Stimulated activated CD4-positive, alpha-beta T cell treated with anti-CD3 and anti-CD28 coated beads, Interleukin-4, amount 100 ng/mL, for 24 hours (primary cell): ENCODE data around the gene CDCP1.

ENCODE experiments used
- DNase-seq: peaks from one replicate; pipeline ENCODE4 v3.0.0-alpha.2; 2020

The CDCP1 gene, protein sequence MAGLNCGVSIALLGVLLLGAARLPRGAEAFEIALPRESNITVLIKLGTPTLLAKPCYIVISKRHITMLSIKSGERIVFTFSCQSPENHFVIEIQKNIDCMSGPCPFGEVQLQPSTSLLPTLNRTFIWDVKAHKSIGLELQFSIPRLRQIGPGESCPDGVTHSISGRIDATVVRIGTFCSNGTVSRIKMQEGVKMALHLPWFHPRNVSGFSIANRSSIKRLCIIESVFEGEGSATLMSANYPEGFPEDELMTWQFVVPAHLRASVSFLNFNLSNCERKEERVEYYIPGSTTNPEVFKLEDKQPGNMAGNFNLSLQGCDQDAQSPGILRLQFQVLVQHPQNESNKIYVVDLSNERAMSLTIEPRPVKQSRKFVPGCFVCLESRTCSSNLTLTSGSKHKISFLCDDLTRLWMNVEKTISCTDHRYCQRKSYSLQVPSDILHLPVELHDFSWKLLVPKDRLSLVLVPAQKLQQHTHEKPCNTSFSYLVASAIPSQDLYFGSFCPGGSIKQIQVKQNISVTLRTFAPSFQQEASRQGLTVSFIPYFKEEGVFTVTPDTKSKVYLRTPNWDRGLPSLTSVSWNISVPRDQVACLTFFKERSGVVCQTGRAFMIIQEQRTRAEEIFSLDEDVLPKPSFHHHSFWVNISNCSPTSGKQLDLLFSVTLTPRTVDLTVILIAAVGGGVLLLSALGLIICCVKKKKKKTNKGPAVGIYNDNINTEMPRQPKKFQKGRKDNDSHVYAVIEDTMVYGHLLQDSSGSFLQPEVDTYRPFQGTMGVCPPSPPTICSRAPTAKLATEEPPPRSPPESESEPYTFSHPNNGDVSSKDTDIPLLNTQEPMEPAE

DNA sequence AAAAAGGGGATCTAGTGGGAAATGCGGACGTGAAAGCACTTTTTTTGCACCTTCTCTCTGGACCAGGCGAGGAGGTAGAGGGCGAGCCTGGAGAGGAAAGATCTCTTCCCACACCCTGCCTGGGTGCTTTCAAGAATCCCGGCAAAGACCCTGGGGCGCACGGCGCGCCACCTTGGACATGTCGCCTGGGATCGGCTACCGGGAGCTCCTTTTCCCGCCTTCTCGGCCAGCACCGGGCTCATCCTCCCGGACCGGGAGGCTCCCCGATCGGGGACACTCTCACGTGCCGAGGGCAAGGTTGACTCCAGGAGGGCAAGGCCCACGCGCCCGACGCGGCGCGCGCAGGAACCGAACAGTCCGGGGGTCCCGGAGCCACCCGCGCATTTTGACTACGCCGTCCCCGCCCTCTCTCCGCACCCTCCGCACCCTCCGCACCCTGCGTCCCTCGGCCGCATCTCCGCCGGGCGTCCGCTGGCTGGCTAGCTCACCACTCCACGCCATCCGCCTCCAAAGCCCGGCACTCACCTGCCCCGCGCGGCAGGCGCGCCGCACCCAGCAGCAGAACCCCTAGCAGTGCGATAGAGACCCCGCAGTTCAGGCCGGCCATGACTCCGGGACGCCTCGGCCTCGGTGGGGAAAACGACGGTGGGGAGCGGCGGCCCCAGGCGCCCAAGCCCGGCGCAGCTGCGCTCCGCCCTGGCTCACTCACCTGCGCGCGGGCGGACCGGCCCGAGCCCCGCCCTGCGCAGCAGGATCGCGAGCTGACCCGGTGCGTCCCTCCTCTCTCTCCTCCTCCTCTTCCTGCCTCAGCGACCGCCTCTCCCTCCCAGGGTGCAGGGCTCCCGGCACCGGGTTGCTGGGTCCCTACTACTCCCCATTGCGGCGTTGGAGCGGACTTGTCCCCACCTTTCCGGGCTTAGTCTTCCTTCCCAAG is at the start of gene CDCP1:
Gene CDCP1 (minus strand): TSS at position 698 of the 934 bp plus-strand sequence. CDS start 91 bp downstream, at position 607.
- no peak for DNase-seq

DNA sequence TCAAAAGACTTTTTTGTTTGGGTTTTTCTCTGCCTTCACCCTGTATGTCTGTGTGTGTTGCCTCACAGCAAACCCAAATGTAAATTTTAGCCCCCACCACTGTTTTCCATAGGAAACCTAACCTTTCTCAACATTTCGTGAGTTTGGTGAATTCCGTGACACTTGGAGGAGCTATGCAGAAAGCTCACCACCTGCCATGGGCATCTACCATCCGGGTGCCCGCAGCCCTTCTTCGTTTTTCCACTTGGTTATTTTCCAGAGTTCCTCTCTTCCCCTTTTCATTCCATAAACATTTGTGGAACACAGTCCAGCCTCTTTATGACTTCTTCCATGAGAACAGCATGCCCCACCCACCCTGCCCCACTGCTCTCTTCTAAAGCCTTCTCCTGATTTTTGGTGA is 48.6 kb upstream of the CDCP1 start:
- DNase-seq: no peak

DNA sequence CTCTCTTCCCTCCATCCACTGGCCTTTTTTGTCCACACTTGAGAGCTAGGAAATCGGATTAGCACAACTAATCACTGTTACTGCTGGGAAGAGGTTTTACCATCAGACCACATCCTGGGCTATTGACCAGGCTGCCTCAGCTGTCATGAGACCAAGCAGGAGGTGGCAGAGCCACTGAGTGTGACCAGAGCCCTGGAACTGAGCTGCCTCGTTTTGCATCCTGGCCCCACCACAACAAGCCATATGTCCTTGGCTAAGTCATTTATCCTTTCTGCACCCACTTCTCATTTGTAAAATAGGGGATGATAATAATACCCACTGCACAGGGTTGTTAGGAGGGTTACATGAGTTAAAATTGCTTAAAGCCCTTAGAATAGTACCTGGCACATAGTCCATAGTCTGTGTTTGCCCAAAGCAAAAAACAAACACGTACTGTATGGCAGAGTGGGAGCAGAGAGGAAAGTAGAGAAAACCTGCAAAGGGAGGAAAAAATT is 45.8 kb upstream of the CDCP1 start:
- DNase-seq: no peak

DNA sequence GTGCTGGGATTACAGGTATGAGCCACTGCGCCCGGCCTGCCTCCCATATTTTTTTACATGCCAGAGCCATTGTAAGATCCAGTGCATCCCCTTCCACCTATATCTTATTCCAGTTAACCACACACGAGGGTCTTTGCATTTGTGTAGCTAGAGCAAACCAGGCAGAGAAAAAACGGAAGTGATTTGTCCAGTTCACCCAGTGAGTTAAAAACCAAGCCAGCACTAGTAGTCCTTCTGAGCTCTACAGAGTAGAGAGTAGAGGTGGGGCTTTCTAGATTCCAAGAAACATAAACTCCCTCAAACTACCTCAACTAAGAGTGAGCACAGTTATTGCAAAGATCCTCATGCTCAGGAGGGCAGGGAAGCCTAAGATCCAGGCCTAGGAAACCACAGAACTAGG is 45.2 kb upstream of the CDCP1 start:
- DNase-seq: no peak

DNA sequence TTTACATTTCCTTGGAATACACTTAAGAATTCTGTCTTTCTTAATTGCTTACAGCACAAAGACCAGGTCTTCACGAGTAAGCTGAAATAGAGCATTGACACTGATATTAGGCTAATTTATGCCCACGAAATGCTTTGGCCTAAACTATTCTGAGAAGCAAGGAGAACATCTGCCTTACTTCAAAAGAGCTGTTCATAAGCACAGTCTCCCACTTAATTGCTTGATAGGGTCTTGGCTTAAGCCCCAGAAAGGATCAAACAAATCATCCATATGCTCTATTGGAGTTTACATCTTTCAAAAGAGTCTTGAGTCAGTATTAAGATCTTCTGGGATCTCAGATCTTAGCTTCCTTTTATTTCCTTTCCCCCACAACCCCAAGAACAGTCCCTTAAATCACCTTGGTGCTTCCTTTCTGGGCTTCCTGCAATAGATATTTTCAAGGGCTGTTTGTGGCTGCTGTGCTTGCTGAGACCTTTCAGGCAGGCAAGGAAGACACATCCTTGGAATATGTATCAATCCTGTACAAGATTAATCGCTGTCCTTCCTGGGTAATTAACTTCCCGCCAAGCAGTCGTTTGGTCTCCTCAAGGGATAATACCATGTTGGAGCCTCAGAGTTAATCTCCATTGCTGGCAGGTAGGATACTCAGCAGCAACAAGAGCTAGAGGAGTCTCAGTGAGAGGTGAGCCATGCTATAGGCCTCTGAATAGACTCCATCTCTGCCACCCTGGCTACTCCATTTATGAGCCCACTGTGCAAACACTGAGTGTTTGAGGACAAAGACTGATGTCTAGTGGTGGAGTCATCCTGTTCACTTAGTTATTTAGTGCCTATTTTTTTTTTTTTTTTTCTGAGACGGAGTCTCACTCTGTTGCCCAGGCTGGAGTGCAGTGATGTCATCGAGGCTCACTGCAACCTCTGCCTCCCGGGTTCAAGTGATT is 42.8 kb upstream of the CDCP1 start:
- DNase-seq: no peak

DNA sequence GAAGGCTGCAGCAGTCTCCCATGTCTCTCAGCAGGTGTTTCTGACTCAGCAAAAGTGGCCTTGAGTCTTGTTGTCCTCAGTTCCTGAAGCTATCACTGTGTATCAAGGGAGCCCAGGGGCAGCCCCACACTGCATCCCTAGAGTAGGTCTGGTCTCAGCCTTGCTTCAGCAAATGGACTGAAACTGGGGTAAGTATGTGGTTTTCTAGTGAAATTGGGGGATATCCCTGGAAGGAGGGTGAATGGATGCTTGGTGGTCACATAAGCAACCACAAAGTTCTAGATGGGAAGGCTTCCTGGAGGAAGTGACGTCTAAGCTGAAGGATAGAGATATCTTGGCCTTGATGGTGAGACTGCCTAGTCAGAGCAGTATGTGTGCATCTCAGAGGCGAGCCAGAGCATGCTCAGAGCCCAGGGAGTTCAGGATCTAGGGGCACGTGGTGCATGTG is 41.5 kb upstream of the CDCP1 start:
- no peak for DNase-seq

DNA sequence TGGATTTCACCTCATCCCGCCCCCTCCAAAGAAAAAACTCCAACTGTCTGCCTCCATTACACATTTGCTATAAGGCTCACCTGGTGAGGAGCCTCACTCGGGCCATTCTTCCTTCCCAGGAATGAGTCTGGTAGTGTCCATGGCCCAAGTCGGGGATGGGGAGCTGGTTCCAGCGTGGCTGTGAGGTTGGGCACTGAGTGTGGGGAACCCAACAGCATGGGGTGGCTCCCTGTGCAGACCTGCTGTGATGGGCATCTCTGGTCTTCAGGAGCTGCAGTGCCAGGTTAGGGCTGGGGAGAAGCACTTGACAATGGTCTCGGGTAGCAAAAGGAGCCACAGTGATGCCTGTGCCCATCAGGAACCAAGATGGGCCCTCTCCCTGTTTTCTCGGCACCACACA is 40.7 kb upstream of the CDCP1 start:
- no peak for DNase-seq

DNA sequence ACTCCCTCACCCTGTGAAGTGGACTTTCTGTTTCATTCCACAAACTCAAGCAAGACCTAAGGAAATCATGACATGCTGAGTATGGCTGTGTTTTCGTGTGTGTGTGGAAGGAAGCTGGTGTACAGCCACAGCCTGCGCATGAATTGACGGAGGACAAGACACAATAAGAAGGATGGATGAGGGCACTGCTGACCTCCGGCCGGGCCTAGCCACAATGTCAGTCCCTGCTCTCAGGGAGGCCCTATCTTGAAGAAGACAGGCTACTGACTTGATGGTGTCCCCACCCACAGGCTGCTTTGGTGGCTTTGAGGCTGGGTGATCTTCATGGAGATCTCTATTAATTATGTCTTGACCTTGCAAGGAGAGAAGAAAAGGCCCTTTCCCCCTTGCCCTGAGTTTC is 39.3 kb upstream of the CDCP1 start:
- no peak for DNase-seq

DNA sequence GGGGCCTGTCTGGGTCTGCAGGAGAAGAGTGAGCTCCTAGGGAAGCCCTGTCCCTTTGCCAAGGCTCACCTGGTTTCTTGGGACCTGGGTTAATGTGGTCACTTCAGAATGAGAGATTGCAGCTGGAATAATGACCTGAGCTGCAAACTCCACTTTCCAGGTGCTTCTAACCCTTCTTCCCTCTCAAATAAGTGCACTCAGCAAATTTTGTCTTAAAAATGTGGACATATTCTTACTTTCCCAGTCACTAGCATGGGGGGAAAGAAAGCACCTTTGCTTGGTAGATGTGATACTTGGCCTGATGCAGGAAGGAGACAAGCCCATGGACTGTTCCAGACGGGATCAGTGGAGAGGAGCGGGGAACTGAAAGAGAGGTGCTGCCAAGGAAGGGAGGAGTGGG is 38.9 kb upstream of the CDCP1 start:
- no peak for DNase-seq

DNA sequence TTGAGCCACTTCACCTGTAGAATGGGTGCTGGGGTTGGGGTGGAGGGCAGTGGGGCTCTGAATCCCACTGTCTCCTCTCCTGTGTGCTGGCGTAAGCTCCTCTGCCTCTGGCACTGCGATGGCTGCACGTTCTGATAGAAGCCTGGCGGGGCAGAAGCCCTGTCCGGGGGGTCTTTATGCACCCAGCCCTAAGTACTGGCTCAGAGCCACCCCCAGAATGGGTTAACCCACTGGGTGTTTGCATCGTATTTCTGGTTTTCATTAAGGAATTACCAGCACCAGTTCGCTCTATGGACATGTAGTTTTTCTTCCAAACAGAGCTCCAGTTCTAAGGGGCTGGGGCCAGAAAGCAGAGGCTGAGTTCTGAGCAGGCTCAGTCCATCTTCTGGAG is 37.7 kb upstream of the CDCP1 start:
- DNase-seq: no peak

DNA sequence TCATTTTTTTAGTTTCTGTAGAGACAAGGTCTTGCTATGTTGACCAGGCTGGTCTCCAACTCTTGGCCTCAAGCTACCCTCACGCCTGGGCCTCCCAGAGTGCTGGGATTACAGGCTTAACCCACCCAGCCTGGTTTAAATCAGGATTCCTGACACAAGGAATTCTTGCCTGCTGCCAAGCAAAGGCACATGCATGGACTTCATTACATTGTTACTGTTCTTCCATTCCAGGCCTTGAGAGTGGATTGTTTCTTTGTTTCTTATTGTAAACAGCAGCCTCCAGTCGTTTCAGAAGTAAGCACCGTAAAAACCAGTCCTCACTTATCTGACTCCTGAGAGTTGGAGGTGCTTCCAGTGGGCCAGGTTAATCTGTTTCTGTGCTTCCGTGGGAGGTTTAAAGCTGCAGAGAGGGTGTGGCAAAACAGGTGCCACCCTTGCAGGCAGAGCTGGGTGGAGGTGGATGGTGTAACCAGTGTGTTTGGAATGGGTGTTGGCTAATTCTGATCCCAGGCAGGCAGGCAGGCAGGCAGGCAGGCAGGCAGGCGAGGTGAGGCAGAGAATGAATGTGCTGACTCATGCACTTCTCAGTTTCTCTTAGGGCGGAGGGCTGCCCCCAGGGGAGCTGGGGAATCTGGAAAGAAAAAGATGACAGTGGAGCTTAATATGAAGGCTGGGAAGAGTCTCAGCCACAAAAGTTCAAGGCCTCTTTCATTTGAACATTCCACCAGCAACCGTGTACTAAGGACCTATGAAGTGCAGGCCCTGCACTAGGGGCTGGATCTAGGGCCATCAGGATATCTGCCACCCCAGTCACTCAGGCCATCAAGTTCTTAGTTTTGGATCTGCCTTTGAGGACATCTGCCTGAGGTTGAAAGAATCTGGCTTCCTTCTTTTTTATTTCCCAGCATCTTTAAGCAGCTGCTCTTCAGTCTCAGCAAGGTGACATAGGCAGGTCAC is 37.0 kb upstream of the CDCP1 start:
- DNase-seq: no peak

DNA sequence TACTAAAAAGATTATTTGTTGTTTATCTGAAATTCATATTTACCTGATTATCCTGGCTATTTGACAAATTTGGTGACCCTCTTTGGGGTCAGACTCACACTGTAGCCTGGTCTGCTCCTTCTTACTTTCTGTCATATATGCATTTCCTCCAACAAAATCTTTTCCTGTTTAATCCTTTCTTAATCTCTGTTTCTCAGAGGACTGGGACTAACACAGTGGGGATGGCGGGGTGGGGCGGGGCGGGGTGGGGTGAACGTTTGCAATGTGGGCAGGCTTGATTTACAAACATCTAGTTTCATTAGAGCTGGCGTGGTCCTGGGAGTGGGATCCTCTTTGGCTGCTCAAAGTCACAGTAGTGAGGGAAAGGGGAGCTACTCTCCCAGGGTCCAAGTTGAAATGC is 35.3 kb upstream of the CDCP1 start:
- no peak for DNase-seq

DNA sequence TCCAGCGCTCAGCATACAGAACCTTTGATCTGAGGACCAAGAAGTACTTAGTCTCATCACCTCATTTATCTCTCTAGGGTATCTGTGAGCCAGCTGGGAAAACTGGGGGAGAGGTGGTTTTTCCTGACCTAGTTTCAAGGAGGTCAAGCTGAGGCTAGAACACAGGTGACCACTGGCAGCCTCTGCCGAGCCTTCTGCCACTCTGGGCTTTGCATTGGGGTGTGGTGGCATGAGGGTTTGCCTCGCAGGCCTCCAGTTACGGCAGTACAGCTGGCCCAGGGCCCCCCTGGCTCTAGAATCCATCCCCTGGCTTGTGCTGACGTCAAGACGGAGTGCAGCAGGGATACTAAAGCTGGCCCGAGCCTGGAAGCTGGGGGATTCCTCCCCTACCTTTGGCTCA is 34.7 kb upstream of the CDCP1 start:
- no peak for DNase-seq

DNA sequence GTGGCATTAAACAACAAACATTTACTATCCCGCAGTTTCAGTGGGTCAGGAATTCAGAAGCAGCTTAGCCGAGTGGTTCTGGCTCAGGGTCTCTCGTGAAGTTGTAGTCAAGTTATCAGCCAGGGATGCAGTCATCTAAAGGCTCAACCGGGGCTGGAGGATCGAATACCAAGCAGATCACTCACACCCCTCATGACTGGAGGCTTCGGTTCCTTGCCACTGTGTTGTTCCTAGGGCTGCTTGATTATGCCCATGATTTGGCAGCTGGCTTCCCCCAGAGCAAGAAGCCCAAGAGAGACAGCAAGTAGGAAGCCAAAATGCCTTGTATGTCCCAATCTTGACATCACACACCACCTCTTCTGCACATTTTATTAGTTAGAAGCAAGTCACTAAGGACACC is 33.9 kb upstream of the CDCP1 start:
- DNase-seq: no peak

DNA sequence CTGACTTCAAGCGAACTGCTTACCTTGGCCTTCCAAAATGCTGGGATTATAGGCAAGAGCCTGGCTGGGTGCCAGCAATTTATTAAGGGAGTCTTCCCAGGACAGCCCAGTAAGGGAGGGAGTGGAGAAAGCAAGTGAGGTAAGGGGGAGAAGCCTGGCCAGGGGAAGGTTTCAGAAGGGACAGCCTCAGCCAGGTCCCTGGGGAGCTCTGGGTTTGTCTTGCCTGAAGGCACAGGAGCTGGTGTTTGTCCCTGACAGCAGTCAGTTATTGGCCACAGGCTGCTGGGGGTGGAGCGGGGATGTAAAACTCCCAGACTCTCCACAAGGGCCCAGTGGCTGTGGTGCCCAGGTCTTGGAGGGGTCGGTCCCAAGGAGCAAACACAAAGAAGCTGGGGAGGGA is 33.0 kb upstream of the CDCP1 start:
- DNase-seq: no peak

DNA sequence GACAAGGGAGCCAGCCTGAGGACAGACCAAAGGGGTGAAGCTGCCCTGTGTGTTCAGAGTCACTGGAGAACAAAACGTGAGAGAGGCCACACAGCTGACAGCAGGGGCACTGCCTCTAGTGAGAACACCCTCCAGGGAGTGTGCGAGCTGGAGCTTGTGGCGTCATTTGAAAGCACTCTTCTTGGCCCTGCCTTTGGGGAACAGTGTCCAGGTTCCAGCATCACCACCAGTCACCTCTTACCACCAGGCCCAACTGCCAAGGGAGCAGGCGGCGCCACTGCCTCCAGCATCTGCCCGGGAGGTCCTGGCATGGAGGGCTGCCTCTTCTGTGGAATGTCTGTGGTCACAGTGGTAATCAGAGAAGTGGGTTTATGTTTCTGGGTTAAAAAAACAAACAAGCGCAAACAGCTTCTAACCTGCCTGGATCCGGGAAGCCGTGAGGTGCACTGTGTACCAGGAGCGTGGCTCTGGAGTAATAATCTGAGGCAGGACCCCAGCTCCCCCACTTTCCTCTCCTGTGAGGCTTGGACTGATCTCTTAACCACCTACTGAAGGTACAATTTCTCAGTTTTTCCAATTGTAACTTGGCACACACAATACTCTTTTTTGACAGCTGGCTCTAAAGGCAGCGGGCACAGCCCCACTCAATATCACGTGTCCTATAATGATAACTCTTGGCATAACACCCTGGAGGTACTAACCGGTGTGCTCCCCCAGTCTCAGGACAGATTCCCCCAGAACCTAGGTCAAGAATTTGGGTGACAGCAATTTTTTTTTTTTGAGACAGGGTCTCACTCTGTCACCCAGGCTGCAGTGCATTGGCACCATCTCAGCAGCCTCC is 32.2 kb upstream of the CDCP1 start:
- DNase-seq: no peak

DNA sequence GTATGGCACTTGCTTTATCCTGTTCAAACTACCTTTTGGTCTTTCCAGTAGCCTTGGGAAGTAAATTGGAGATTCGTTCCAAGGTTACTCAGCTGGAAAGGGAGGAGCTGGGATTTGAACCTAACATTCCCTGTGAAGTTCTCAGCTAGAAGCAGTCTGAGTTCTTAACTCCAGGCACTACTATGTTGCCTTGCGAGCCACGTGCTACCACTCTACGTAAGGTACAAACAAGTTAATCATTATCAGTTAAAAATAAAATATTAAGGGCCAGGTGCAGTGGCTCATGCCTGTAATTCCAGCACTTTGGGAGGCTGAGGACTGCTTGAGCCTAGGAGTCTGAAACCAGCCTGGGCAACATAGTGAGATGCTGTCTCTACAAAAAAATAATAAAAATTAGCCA is 30.7 kb upstream of the CDCP1 start:
- DNase-seq: no peak

DNA sequence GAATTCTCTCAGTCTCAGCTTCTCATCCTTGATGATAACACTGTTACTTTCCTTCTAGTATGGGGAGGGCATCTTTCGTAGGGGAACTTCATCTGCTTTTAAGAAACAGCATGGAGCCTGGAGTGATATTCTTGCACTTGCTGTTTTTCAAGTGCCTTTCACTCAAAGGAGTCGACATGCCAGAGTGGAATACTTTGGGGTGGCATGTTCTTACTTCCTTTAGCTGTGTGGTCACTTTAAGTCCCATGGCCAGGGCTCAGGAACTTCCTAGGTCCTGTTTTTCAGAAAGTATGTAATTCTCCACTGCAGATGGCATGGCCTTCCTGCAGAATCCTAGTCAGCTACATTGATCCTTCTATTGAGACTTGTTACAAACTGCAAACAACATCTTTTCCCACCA is 28.1 kb upstream of the CDCP1 start:
- DNase-seq: no peak

DNA sequence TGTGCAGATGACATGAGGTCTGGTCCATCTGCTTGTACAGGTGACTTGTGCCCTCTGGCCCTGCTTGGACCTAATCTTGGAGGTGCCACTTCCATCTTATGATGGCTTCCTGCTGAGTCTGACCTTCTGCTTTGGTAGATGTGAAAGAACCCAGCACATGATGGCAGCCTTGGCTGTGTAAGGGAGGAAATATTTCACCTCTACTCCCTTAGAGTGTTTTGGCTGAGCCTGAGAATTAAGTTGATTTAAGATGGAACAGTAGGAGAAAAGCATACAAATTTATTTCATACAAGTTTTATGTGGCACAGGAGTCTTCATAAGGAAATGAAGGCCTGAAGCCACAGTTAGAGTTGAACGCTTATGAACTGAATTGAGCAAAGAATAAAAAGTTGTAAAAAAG is 27.6 kb upstream of the CDCP1 start:
- no peak for DNase-seq

DNA sequence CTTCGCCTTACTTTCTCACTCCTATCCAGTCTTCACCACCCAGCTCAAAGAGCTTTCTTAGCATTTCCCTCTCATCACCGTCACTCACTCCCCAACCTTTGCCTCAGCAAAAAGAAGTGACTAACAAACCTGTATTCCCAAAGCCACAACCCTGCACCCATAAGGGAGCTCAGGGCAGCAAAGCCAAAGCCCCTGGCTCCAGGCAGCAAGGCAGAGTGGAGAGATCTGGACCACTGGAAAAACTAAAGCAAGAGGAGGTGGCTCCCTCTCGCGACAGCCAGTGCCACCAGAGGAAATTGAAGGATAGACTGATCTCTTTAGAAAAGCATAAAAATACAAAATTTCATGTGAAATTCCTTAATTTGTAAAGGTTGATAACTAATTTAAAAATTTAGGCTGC is 25.1 kb upstream of the CDCP1 start:
- DNase-seq: no peak
